ES-I3 (cell line): Measurements from ENCODE around the gene PPP1R1B.

Experiments
- H3K36me3 ChIP-seq: 2 replicates; pipeline ENCODE4 v1.6.1; 2013; ENCODE audit warnings: mild to moderate bottlenecking, low read length, control low read depth, moderate library complexity; ENCODE audit not compliant: insufficient read depth
- H3K4me1 ChIP-seq: 2 replicates; pipeline ENCODE4 v1.6.1; 2013; ENCODE audit warnings: mild to moderate bottlenecking, control low read depth, low read length; ENCODE audit not compliant: insufficient read depth
- H3K9ac ChIP-seq: 2 replicates; pipeline ENCODE4 v1.6.1; 2013; ENCODE audit warnings: low read depth, mild to moderate bottlenecking, low read length, moderate library complexity
- H3K9me3 ChIP-seq: 2 replicates; pipeline ENCODE4 v1.6.1; 2013; ENCODE audit warnings: mild to moderate bottlenecking, low read length, moderate library complexity; ENCODE audit not compliant: control insufficient read depth, insufficient read depth

PPP1R1B gene

GRCh38 chr17:39597372-39598046 lies 29.2 kb upstream of the PPP1R1B start:
- Histone ChIP-seq H3K36me3 (no peaks in the 10 kb centered on the region), H3K9me3 (no peaks in the 10 kb centered on the region), H3K9ac (no peak overlapping the region), H3K4me1 (peaks cover 13% of the 10 kb centered on the region; the same call in 1 of the 2 replicates)

- H3K36me3 ChIP-seq = no peaks in the 10 kb centered on the region
- peaks cover 13% of the 10 kb centered on the region; the same call in 1 of the 2 replicates for H3K4me1 ChIP-seq
- H3K9me3 ChIP-seq = no peaks in the 10 kb centered on the region
- no peak overlapping the region for H3K9ac ChIP-seq
Measured at GRCh38 chr17:39598047-39598481, 28.7 kb upstream of the PPP1R1B start.

GRCh38 chr17:39598630-39599003 lies 28.1 kb upstream of the PPP1R1B start:
- H3K9me3 ChIP-seq = no peaks in the 10 kb centered on the region
- no peaks in the 10 kb centered on the region for H3K36me3 ChIP-seq
- H3K9ac ChIP-seq = no peak overlapping the region
- H3K4me1 ChIP-seq = peaks cover 18% of the 10 kb centered on the region; the same call in 1 of the 2 replicates

DNA sequence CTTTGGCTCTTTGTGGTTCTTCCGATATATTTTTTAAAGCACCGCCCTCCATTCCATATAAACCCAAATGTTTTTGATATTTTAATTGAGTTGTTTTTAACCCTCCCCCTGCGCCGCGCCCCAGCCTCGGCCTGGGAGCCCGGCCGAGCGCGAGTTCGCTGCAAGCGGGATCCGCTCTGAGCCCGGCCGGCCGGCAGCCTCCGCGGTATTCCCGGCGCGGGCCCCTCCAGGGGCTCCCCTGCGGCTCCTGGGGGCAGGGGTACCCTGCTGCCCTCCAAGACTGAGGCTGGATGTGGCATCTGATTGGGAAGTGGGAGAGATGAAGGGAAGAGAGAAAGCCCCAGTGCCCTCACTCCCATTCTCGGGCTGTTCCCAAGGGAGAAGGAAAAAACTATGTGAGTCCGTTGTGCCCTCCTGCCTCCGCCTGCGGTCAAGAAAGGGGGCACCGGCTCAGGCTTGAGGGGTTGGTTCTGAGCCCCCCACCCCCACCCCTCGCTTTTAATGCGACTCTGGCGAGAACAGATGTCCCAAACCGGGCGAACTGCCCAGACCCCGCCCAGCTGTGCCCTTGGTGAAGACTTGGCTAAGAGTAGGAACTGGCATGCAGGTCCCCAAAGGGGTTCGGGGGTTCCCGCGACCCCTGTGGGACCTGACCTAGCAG lies 27.6 kb upstream of the PPP1R1B start:
- H3K4me1 ChIP-seq = peaks cover 21% of the 10 kb centered on the region; the same call in 1 of the 2 replicates
- H3K9me3 ChIP-seq = no peaks in the 10 kb centered on the region
- peak overlapping the region; percentile 28; the same call in 1 of the 2 replicates for H3K9ac ChIP-seq
- H3K36me3 ChIP-seq = no peaks in the 10 kb centered on the region

DNA sequence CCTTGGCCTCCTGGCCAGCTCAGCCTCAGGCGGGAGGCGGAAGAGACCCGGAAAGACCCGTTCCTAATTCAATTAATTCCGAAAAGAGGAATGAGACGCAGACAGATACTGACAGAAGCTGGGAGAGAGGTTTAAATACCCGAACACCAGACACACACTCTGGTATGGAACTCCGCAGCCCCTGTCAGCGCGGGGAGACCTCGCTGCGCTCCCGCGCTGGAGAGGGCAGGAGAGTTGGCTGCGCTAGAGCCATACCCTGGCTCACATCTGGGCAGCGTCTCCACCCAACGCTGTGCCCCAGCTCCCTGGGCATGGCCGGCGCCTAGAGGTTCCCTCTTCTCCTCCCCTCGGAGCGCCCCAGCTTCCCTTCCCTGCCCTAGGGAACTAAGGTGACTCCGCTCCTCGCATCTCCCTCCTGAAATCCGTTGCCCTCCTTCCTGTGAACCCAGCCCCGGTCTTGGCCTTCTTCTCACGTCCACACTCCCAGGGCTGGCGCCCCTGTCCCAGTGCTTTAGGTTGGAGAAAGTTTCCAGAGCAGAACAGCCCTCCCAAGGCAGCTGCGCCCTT lies 27.0 kb upstream of the PPP1R1B start:
- no peaks in the 10 kb centered on the region for H3K9me3 ChIP-seq
- H3K9ac ChIP-seq = peak overlapping the region; percentile 28; the same call in 1 of the 2 replicates
- H3K36me3 ChIP-seq = no peaks in the 10 kb centered on the region
- peaks cover 21% of the 10 kb centered on the region; the same call in 1 of the 2 replicates for H3K4me1 ChIP-seq

DNA sequence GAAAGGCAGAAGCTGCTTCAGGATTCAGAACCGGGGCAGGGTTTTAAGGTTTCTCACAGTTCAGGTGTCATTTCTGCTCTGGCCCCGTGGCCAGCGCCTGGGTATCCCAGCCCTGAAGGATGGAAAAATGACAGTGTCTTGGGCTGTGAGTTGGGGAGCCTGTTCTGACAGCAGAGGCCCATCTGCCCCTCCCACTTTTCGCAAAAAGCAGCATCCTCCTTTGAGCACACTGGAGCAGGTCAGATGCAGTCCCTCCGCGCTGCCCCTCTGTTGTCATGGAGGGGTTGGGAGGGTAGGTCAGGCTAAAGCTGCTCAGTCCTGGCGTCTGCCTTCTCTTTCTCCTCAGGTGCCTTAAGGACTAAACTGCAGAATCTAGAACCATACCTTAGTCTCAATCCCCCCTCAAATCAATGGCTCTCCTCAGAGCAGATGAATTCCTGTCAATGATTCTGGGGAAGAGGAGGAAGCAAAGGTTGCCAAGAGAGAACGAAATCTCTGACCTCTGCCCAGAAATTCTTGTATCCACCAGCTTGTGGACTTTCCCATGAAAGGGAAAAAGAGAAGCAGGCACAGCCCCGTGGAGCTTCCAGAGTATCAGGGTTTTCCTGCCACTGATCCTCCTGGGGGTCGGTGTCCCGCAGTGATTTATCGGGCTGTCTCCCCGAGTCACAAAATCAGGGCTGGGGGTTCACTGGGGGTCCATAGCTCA lies 26.3 kb upstream of the PPP1R1B start:
- Histone ChIP-seq H3K9ac (no peak overlapping the region), H3K36me3 (no peaks in the 10 kb centered on the region), H3K9me3 (no peaks in the 10 kb centered on the region), H3K4me1 (peaks cover 21% of the 10 kb centered on the region; the same call in 1 of the 2 replicates)

GRCh38 chr17:39600997-39601597 lies 25.7 kb upstream of the PPP1R1B start:
- H3K36me3 ChIP-seq = no peaks in the 10 kb centered on the region
- no peak overlapping the region for H3K9ac ChIP-seq
- peaks cover 21% of the 10 kb centered on the region; the same call in 1 of the 2 replicates for H3K4me1 ChIP-seq
- no peaks in the 10 kb centered on the region for H3K9me3 ChIP-seq

- Histone ChIP-seq H3K9me3 (no peaks in the 10 kb centered on the region), H3K9ac (no peak overlapping the region), H3K4me1 (peaks cover 21% of the 10 kb centered on the region; the same call in 1 of the 2 replicates), H3K36me3 (no peaks in the 10 kb centered on the region)
Measured at GRCh38 chr17:39601758-39602532, 24.8 kb upstream of the PPP1R1B start.

DNA sequence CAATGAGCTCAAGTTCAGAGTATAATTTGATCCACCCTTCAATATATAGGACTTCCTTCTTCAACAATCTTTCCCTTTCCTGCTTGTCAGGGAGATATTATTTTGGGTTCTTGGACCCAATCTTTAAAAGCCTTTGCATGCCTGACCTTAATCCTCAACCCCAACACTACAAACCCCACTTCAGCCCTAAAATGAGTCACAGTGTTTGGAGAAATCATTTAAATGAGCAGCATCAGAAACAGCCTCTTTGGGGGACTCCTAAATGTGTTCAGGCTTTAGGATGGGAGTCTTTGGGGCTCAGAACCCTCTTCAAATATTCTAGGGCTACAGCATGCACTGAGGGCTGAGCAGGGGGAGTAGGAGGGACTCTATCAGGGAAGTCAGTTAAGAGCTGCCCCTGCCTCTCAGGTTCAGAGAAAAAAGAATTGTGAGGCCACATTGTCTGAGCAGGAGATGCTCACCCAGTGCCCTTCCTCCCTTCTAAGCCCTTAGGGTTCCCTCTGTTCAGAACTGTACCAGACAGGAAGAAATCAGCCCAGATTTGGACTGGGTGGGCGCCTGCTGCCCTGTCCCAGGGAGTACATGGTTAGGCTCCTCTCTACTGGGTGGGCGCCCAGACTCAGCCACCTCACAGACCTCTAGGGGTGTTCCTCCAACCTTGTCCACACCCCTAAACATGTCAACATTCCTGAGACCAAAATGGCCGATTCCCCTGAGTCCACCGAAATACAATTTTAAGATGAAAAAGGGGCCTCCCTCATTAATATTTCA lies 24.0 kb upstream of the PPP1R1B start:
- H3K4me1 ChIP-seq = peaks cover 21% of the 10 kb centered on the region; the same call in 1 of the 2 replicates
- H3K9ac ChIP-seq = no peak overlapping the region
- H3K9me3 ChIP-seq = no peaks in the 10 kb centered on the region
- no peaks in the 10 kb centered on the region for H3K36me3 ChIP-seq

- H3K4me1 ChIP-seq = peaks cover 21% of the 10 kb centered on the region; the same call in 1 of the 2 replicates
- H3K9ac ChIP-seq = no peak overlapping the region
- H3K9me3 ChIP-seq = no peaks in the 10 kb centered on the region
Measured at GRCh38 chr17:39603304-39604016, 23.3 kb upstream of the PPP1R1B start.

GRCh38 chr17:39604911-39605491 lies 21.8 kb upstream of the PPP1R1B start:
- Histone ChIP-seq H3K9ac (peak overlapping the region; percentile 35; the same call in 1 of the 2 replicates), H3K9me3 (no peaks in the 10 kb centered on the region), H3K36me3 (no peaks in the 10 kb centered on the region), H3K4me1 (peaks cover 21% of the 10 kb centered on the region; the same call in 1 of the 2 replicates)

More at GRCh38 chr17:39603304-39604016, 23.3 kb upstream of the PPP1R1B start:
- H3K36me3 ChIP-seq = no peaks in the 10 kb centered on the region
